Measurements from ENCODE around the gene SCN1A. TPM values are rescaled to one million over a fixed set of nuclear protein-coding genes. Genes with fewer than 3 reads are reported as not detected.

The SCN1A gene
- total and polyA plus RNA-seq, 2 of the 13 experiments (the other 11 are each of a cell fraction or from before 2014, with no cell fraction given): 19.9 to 39.4 TPM

DNA sequence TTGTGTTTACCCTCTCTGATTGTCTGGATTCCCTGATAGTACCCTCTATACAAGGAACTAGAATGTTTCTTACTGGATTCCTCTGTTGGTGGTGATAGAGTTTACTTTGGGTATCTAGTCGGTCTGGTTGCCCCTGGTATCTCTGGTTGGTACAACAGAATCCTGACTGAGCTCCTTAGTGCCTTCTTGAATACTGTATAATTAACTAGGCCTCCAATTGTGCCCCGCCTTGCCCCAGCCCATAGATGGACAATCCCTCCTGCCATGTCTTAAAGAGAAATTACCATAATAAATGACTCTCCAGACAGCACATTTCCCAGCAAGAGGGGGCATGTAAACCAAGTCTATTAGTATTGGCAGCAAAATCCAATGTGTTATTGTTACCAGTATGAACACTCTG is 2.3 kb downstream of the SCN1A start:
- in situ Hi-C loops (cut with HindIII; ENCODE audit: extremely low pct_ligation_motif_present, low pct_unique_long_range_greater_than_20kb) (loop anchor here (5.0 kb wide), 2 partner anchors 68 to 173 kb away; partner anchors contain the start of gene TTC21B), intact Hi-C loops (cut with micrococcal nuclease; ENCODE audit: unreplicated experiment) (no loop called here)
- Histone ChIP-seq H3K9me3 (ENCODE audit: low read length) (no peaks in the 10 kb centered on the region), H3K4me2 (ENCODE audit: low read depth, low read length) (peak overlapping the region; percentile 69), H3K27me3 (ENCODE audit: control insufficient read depth in 1 of 2, insufficient read depth in 2 of 2, low read length in 2 of 2) (no peaks in the 10 kb centered on the region), H3K9ac (ENCODE audit: insufficient read depth, low read depth, low read length) (peak overlapping the region; percentile 69; the same call in 1 of the 2 replicates), H3K27ac (ENCODE audit: extremely low read length, insufficient read depth, low read length) (peak overlapping the region; percentile 72), H3K36me3 (replicated peaks in 1 of 2; ENCODE audit: control insufficient read depth in 1 of 2, insufficient read depth in 2 of 2, low read length in 2 of 2) (no peaks in the 10 kb centered on the region), H3K4me1 (ENCODE audit: insufficient read depth, low read length) (peaks cover 90% of the 10 kb centered on the region), H4K20me1 (ENCODE audit: insufficient read depth, low read length) (no peaks in the 10 kb centered on the region), H3K79me2 (ENCODE audit: insufficient read depth, low read length) (peaks cover 26% of the 10 kb centered on the region), H3K4me3 (replicated peaks in 1 of 3; ENCODE audit: insufficient read depth in 1 of 3, low read depth in 2 of 3, low read length in 3 of 3) (peak overlapping the region in 2 of 3 experiments; percentile 50 to 62; a peak in 4 of 6 replicates), H2AFZ (ENCODE audit: low read length) (peak overlapping the region; percentile 19)
- no peak for ATAC-seq
- BruUV-seq (replicated peaks): no TSS peak
- CTCF ChIA-PET (ENCODE audit: low intra/inter-chr PET ratio, low total read pairs): no interaction called here
- POLR2A ChIA-PET: interaction anchor here (1.6 to 3.7 kb wide), 2 partner anchors 10 to 173 kb away, joined by 4 to 29 read pairs; partner anchors contain the start of gene TTC21B
- 90% methylated on average over 2 of the region's 2 CpGs for WGBS (ENCODE audit: low lambda C conversion rate)
- TF ChIP-seq ZNF282 (IDR thresholded peaks at IDR 0.05; ENCODE audit: partially characterized antibody) (no peak), ZNF224 (CRISPR knock-in tag; IDR thresholded peaks at IDR 0.05) (no peak), NFKBIZ (CRISPR knock-in tag; IDR thresholded peaks at IDR 0.05) (no peak), PAX8 (CRISPR knock-in tag; IDR thresholded peaks at IDR 0.05; ENCODE audit: borderline replicate concordance) (0 out of 2 replicates have a peak, but pooled peaks have one; percentile 30)
- no peak for FAIRE-seq
- DNase-seq (ENCODE audit: low spot score): no peak

DNA sequence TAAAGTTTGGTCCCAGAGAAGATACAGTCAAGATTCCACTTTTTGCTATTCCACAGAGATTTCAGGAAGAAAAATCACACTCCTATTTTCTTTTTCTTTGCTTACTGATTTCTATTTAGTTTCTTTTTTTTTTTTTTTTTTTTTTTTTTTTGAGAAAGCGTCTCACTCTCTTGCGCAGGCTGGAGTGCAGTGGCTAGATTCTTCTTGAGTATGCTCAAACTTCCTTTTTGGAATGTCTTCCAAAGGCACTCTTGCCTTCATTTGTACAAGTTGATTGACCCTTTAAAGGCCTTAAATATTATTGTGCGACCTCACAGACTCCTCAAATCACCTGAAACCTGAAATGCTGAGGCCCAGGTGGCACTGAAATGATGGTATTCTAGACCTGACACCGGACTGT is 9.6 kb downstream of the SCN1A start:
- DNase-seq (ENCODE audit: low spot score) (no peak), FAIRE-seq (no peak), ATAC-seq (no peak)
- in situ Hi-C loops (cut with HindIII; ENCODE audit: extremely low pct_ligation_motif_present, low pct_unique_long_range_greater_than_20kb) (no loop called here), intact Hi-C loops (cut with micrococcal nuclease; ENCODE audit: unreplicated experiment) (no loop called here)
- 94% methylated on average over 4 of the region's 4 CpGs for WGBS (ENCODE audit: low lambda C conversion rate)
- CTCF ChIA-PET (ENCODE audit: low intra/inter-chr PET ratio, low total read pairs): no interaction called here
- Histone ChIP-seq H3K27ac (ENCODE audit: extremely low read length, insufficient read depth, low read length) (no peak overlapping the region), H3K4me2 (ENCODE audit: low read depth, low read length) (no peak overlapping the region), H3K4me3 (replicated peaks in 1 of 3; ENCODE audit: insufficient read depth in 1 of 3, low read depth in 2 of 3, low read length in 3 of 3) (no peak overlapping the region), H4K20me1 (ENCODE audit: insufficient read depth, low read length) (no peaks in the 10 kb centered on the region), H3K9me3 (ENCODE audit: low read length) (no peaks in the 10 kb centered on the region), H3K9ac (ENCODE audit: insufficient read depth, low read depth, low read length) (no peak overlapping the region), H3K36me3 (replicated peaks in 1 of 2; ENCODE audit: control insufficient read depth in 1 of 2, insufficient read depth in 2 of 2, low read length in 2 of 2) (no peaks in the 10 kb centered on the region), H3K4me1 (ENCODE audit: insufficient read depth, low read length) (peaks cover 19% of the 10 kb centered on the region), H3K79me2 (ENCODE audit: insufficient read depth, low read length) (no peaks in the 10 kb centered on the region), H2AFZ (ENCODE audit: low read length) (no peak overlapping the region), H3K27me3 (ENCODE audit: control insufficient read depth in 1 of 2, insufficient read depth in 2 of 2, low read length in 2 of 2) (no peaks in the 10 kb centered on the region)
- POLR2A ChIA-PET: no interaction called here
- BruUV-seq (replicated peaks): no TSS peak
- TF ChIP-seq, protein P1, sequence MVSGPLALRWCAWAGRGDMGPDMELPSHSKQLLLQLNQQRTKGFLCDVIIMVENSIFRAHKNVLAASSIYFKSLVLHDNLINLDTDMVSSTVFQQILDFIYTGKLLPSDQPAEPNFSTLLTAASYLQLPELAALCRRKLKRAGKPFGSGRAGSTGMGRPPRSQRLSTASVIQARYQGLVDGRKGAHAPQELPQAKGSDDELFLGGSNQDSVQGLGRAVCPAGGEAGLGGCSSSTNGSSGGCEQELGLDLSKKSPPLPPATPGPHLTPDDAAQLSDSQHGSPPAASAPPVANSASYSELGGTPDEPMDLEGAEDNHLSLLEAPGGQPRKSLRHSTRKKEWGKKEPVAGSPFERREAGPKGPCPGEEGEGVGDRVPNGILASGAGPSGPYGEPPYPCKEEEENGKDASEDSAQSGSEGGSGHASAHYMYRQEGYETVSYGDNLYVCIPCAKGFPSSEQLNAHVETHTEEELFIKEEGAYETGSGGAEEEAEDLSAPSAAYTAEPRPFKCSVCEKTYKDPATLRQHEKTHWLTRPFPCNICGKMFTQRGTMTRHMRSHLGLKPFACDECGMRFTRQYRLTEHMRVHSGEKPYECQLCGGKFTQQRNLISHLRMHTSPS (CRISPR knock-in tag; IDR thresholded peaks at IDR 0.05; ENCODE audit: low read depth): no peak
- no peak for TF ChIP-seq ZNF567 (CRISPR knock-in tag; IDR thresholded peaks at IDR 0.05; ENCODE audit: borderline replicate concordance)
- TF ChIP-seq PAWR (CRISPR knock-in tag; IDR thresholded peaks at IDR 0.05; ENCODE audit: borderline replicate concordance): no peak
- no peak for TF ChIP-seq ZNF619 (CRISPR knock-in tag; IDR thresholded peaks at IDR 0.05)
- no peak for TF ChIP-seq NONO (IDR thresholded peaks at IDR 0.05)
- no peak for TF ChIP-seq NONO (CRISPR knock-in tag; conservative IDR thresholded peaks at IDR 0.05)
- TF ChIP-seq CCDC6 (CRISPR knock-in tag; IDR thresholded peaks at IDR 0.05): no peak
- no peak for TF ChIP-seq KLF9 (CRISPR knock-in tag; IDR thresholded peaks at IDR 0.05; ENCODE audit: low read depth)
- no peak for TF ChIP-seq RORA (CRISPR knock-in tag; IDR thresholded peaks at IDR 0.05)
- no peak for TF ChIP-seq ZNF577 (CRISPR knock-in tag; IDR thresholded peaks at IDR 0.05; ENCODE audit: borderline replicate concordance, low read depth)
- TF ChIP-seq U2AF2 (IDR thresholded peaks at IDR 0.05; ENCODE audit: low read depth, low read length): no peak
- no peak for TF ChIP-seq ZNF432 (CRISPR knock-in tag; IDR thresholded peaks at IDR 0.05; ENCODE audit: borderline replicate concordance)
- TF ChIP-seq, protein P2, sequence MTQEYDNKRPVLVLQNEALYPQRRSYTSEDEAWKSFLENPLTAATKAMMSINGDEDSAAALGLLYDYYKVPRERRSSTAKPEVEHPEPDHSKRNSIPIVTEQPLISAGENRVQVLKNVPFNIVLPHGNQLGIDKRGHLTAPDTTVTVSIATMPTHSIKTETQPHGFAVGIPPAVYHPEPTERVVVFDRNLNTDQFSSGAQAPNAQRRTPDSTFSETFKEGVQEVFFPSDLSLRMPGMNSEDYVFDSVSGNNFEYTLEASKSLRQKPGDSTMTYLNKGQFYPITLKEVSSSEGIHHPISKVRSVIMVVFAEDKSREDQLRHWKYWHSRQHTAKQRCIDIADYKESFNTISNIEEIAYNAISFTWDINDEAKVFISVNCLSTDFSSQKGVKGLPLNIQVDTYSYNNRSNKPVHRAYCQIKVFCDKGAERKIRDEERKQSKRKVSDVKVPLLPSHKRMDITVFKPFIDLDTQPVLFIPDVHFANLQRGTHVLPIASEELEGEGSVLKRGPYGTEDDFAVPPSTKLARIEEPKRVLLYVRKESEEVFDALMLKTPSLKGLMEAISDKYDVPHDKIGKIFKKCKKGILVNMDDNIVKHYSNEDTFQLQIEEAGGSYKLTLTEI (CRISPR knock-in tag; conservative IDR thresholded peaks at IDR 0.05): no peak
- TF ChIP-seq ZNF891 (CRISPR knock-in tag; IDR thresholded peaks at IDR 0.05): no peak
